SU-DHL-6 (cell line): Measurements from ENCODE around the gene FAM25A.

ENCODE experiments used
- CTCF ChIP-seq: fragments of 200-600 bp; sonication (generic); IDR thresholded peaks from one replicate; pipeline ENCODE4 v1.5.1; 2017; ENCODE audit warnings: antibody characterized with exemption, mild to moderate bottlenecking, low read length, moderate library complexity; ENCODE audit not compliant: insufficient read depth, poor library complexity, severe bottlenecking
- EZH2phosphoT487 ChIP-seq: fragments of 200-600 bp; sonication (generic), shearing (Covaris generic); conservative IDR thresholded peaks from 2 replicates; pipeline ENCODE4 v1.6.1; 2018; ENCODE audit warnings: mild to moderate bottlenecking, antibody characterized with exemption, low read length, moderate library complexity, mixed read lengths

GRCh38 chr10:87064651-87065050 is 44.6 kb downstream of the FAM25A start:
- TF ChIP-seq CTCF (no peak), EZH2phosphoT487 (no peak)
